ENCODE data around the gene MAX.

MAX gene

DNA sequence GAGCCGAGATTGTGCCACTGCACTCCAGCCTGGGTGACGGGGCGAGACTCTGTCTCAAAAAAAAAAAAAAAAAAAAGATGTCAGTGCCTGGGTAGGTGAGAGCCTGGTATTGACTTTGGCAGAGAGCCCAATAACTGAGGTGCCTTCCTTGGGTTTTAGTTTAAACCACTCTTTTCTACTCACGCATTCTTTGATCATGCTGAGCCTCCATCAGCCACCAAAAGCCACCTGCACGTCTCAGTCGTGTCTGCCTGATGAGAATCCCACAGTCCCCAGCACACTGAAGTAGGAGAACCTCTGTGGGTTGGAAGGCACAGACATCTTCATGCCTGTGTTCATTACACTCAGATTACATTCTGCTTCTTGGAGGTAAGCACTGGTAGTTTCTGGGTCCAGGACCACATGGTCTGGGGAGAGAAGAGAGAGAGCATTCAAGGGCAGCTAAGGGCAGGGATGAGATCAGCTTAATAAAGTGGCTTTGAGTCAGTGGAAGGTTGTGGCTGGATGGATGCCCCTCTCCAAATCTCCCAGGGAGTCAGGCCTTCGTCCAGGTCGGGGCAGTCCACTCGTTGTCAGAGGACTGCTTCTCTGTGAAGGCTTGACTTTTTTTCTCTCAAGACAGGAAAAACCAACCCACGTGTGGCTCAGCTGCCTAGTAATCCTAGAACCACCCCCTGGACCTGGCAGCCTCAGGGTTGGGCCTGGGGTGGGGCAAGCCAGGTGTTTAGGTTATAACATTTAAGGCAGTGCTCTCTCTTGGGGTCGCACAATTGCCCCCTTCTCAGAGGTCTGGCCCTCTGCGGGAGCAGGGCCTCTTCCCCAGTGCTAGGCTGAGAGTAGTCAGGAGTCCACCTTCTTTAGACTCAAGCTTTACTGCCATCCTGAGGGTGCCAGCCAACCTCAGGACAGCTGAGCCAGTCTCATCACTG lies 32.6 kb upstream of the MAX start:
- Histone ChIP-seq H3K9me3 (ENCODE audit: control insufficient read depth in 5 of 5, low read length in 5 of 5) (no peaks in the 10 kb centered on the region), H3K4me1 (ENCODE audit: control insufficient read depth in 5 of 5, insufficient read depth in 5 of 5, low read length in 5 of 5) (no peaks in the 10 kb centered on the region), H3K27ac (ENCODE audit: low read depth, low read length) (no peak overlapping the region), H3K27me3 (ENCODE audit: control insufficient read depth in 5 of 5, insufficient read depth in 4 of 5, low read length in 5 of 5) (no peaks in the 10 kb centered on the region), H3K36me3 (ENCODE audit: control insufficient read depth in 5 of 5, insufficient read depth in 5 of 5, low read length in 5 of 5) (no peaks in the 10 kb centered on the region), H3K9ac (ENCODE audit: low read length in 5 of 5) (no peak overlapping the region), H3K4me3 (ENCODE audit: low read depth in 1 of 5, low read length in 5 of 5) (no peak overlapping the region)

DNA sequence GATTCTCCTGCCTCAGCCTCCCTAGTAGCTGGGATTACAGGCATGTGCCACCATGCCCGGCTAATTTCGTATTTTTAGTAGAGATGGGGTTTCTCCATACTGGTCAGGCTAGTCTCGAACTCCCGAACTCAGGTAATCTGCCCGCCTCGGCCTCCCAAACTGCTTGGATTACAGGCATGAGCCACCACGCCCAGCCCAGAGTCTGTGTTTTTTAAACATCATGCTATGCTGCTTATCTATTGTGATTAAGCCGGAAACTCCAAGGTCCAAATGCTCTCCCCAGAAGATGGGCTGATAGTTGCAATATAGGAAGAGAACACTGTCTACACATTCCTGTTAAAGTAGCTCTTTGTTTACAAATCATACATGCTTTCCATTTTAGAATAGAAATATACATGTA lies 30.5 kb upstream of the MAX start:
- no peak overlapping the region for H3K9ac ChIP-seq (ENCODE audit: low read length in 5 of 5)
- H3K4me3 ChIP-seq (ENCODE audit: low read depth in 1 of 5, low read length in 5 of 5) = no peak overlapping the region
- H3K27ac ChIP-seq (ENCODE audit: low read depth, low read length) = no peak overlapping the region
- H3K9me3 ChIP-seq (ENCODE audit: control insufficient read depth in 5 of 5, low read length in 5 of 5) = no peaks in the 10 kb centered on the region
- no peaks in the 10 kb centered on the region for H3K4me1 ChIP-seq (ENCODE audit: control insufficient read depth in 5 of 5, insufficient read depth in 5 of 5, low read length in 5 of 5)
- no peaks in the 10 kb centered on the region for H3K27me3 ChIP-seq (ENCODE audit: control insufficient read depth in 5 of 5, insufficient read depth in 4 of 5, low read length in 5 of 5)
- H3K36me3 ChIP-seq (ENCODE audit: control insufficient read depth in 5 of 5, insufficient read depth in 5 of 5, low read length in 5 of 5) = no peaks in the 10 kb centered on the region

DNA sequence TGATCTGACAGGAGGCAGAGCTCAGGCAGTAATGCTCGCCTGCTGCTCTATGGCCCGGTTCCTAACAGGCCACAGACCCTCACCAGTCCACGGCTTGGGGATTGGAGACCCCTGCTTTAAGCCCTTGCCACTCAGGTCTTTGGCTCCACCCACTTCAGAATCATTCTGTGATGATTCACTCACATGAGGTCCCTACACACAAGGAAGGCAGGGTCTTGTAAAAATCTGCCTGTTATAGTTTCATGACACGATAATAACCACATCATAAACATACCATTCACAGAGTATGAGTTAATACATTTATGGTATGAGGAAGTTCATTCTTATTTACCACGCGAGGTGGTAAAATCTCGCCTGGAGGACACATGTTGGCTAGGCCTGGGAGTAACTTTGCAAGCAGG lies 29.0 kb upstream of the MAX start:
- Histone ChIP-seq H3K4me1 (ENCODE audit: control insufficient read depth in 5 of 5, insufficient read depth in 5 of 5, low read length in 5 of 5) (no peaks in the 10 kb centered on the region), H3K4me3 (ENCODE audit: low read depth in 1 of 5, low read length in 5 of 5) (no peak overlapping the region), H3K36me3 (ENCODE audit: control insufficient read depth in 5 of 5, insufficient read depth in 5 of 5, low read length in 5 of 5) (no peaks in the 10 kb centered on the region), H3K27me3 (ENCODE audit: control insufficient read depth in 5 of 5, insufficient read depth in 4 of 5, low read length in 5 of 5) (no peaks in the 10 kb centered on the region), H3K9me3 (ENCODE audit: control insufficient read depth in 5 of 5, low read length in 5 of 5) (no peaks in the 10 kb centered on the region), H3K27ac (ENCODE audit: low read depth, low read length) (no peak overlapping the region), H3K9ac (ENCODE audit: low read length in 5 of 5) (no peak overlapping the region)

DNA sequence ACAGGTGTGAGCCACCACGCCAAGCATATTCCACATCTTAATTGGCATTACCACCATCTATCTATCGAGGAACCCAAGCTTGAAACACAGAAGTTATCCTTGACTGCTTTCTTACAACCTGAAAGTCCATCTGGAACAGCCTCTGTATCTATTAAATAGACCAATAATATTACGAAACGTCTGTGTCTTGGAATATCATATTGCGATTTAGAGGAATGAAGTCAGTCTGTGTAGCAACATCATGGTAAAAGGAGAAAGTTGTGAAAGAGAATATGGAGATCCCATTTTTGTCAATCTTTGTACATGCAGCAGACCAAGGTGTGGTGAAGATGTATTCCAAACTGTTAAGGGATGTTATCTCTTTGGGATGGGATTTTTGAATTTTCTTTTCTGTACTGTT lies 25.8 kb upstream of the MAX start:
- H3K9ac ChIP-seq (ENCODE audit: low read length in 5 of 5) = no peak overlapping the region
- no peaks in the 10 kb centered on the region for H3K27me3 ChIP-seq (ENCODE audit: control insufficient read depth in 5 of 5, insufficient read depth in 4 of 5, low read length in 5 of 5)
- H3K9me3 ChIP-seq (ENCODE audit: control insufficient read depth in 5 of 5, low read length in 5 of 5) = no peaks in the 10 kb centered on the region
- no peak overlapping the region for H3K27ac ChIP-seq (ENCODE audit: low read depth, low read length)
- H3K36me3 ChIP-seq (ENCODE audit: control insufficient read depth in 5 of 5, insufficient read depth in 5 of 5, low read length in 5 of 5) = no peaks in the 10 kb centered on the region
- H3K4me1 ChIP-seq (ENCODE audit: control insufficient read depth in 5 of 5, insufficient read depth in 5 of 5, low read length in 5 of 5) = no peaks in the 10 kb centered on the region
- no peak overlapping the region for H3K4me3 ChIP-seq (ENCODE audit: low read depth in 1 of 5, low read length in 5 of 5)

DNA sequence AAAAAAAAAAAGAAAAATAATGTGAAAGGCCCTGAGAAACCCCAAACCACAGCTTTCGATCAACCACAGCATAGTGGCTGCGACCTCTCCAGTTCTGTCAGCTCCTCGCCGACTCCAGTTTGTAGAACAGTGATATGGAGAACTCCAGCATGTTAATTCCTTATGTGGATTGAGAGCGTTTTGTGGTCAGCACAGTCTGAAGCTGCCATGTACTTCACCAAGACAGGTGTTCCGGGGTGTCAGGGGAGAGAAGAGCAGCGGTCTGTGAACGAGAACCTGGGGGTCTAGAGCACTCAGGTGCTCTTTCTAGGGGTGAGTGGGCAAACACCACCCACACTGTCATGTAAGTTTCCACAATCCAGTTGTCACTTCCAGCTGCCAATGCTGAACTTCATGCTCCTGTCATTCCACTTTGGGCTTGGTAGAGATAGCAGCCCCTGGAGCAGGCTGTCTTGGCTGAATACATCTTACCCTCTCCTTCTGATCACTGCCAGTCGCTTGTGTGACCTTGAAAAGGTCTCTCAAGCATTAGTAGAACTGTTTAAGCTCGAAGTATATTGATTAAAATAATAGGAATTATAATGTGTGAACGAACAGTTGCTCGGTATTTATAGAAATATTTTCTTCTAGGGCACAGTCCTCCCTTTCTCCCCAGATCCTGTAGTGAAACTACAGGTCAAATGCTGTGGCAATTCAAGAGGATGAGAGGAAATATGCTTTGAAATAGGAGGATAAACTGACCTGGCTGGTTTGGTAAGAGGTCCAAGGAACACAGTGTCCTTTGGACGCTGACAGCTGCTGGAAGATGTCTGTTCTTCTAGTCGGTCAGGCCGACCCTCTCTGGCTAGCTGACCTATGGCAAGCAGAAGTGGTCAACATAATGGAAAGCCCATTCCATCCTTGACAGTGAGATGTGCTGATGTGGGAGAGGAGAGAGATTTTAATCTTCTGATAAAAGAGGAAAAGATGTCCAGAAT lies 15.7 kb upstream of the MAX start:
- Histone ChIP-seq H3K36me3 (ENCODE audit: control insufficient read depth in 5 of 5, insufficient read depth in 5 of 5, low read length in 5 of 5) (no peaks in the 10 kb centered on the region), H3K27me3 (ENCODE audit: control insufficient read depth in 5 of 5, insufficient read depth in 4 of 5, low read length in 5 of 5) (no peaks in the 10 kb centered on the region), H3K4me1 (ENCODE audit: control insufficient read depth in 5 of 5, insufficient read depth in 5 of 5, low read length in 5 of 5) (no peaks in the 10 kb centered on the region), H3K9ac (ENCODE audit: low read length in 5 of 5) (no peak overlapping the region), H3K9me3 (ENCODE audit: control insufficient read depth in 5 of 5, low read length in 5 of 5) (peaks cover 0 to 2% (median 0%) of the 10 kb centered on the region in 5 donors), H3K27ac (ENCODE audit: low read depth, low read length) (no peak overlapping the region), H3K4me3 (ENCODE audit: low read depth in 1 of 5, low read length in 5 of 5) (no peak overlapping the region)

DNA sequence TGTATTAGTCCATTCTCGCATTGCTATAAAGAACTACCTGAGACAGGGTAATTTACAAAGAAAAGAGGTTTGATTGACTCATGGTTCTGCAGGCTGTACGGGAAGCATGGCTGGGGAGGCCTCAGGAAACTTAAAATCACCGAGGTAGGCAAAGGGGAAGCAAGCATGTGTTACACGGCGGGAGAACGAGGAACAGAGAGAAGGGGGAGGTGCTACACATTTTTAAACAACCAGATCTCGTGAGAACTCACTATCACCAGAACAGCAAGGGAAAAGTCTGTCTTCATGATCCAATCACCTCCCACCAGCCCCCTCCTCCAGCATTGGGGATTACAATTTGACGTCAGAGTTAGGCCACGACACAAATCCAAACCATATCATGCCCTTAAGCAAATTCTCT lies 13.3 kb upstream of the MAX start:
- Histone ChIP-seq H3K27ac (ENCODE audit: low read depth, low read length) (no peak overlapping the region), H3K36me3 (ENCODE audit: control insufficient read depth in 5 of 5, insufficient read depth in 5 of 5, low read length in 5 of 5) (no peaks in the 10 kb centered on the region), H3K4me1 (ENCODE audit: control insufficient read depth in 5 of 5, insufficient read depth in 5 of 5, low read length in 5 of 5) (no peaks in the 10 kb centered on the region), H3K9me3 (ENCODE audit: control insufficient read depth in 5 of 5, low read length in 5 of 5) (no peaks in the 10 kb centered on the region), H3K4me3 (ENCODE audit: low read depth in 1 of 5, low read length in 5 of 5) (no peak overlapping the region), H3K27me3 (ENCODE audit: control insufficient read depth in 5 of 5, insufficient read depth in 4 of 5, low read length in 5 of 5) (no peaks in the 10 kb centered on the region), H3K9ac (ENCODE audit: low read length in 5 of 5) (no peak overlapping the region)

DNA sequence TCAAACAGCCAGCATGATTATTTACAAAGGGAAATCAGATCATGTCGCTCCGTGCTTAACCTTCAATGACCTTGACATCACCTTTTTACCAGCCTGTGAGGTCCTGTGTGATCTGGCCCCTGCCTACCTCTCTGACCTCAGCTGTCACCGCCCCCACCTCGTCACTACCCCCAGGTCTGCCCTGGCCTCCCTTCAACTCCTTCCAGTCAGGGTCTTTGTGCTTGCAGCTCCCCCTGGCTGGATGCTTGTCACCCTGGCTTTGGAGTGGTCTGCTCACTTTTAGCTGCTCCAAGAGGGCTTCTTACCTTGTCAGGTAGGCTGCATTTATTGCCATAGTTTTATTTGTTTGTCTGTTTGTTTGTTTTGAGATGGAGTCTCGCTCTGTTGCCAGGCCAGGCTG lies 8.2 kb upstream of the MAX start:
- Histone ChIP-seq H3K27me3 (ENCODE audit: control insufficient read depth in 5 of 5, insufficient read depth in 4 of 5, low read length in 5 of 5) (no peaks in the 10 kb centered on the region), H3K9me3 (ENCODE audit: control insufficient read depth in 5 of 5, low read length in 5 of 5) (no peaks in the 10 kb centered on the region), H3K9ac (ENCODE audit: low read length in 5 of 5) (no peak overlapping the region), H3K36me3 (ENCODE audit: control insufficient read depth in 5 of 5, insufficient read depth in 5 of 5, low read length in 5 of 5) (no peaks in the 10 kb centered on the region), H3K4me3 (ENCODE audit: low read depth in 1 of 5, low read length in 5 of 5) (no peak overlapping the region), H3K27ac (ENCODE audit: low read depth, low read length) (no peak overlapping the region), H3K4me1 (ENCODE audit: control insufficient read depth in 5 of 5, insufficient read depth in 5 of 5, low read length in 5 of 5) (no peaks in the 10 kb centered on the region)

DNA sequence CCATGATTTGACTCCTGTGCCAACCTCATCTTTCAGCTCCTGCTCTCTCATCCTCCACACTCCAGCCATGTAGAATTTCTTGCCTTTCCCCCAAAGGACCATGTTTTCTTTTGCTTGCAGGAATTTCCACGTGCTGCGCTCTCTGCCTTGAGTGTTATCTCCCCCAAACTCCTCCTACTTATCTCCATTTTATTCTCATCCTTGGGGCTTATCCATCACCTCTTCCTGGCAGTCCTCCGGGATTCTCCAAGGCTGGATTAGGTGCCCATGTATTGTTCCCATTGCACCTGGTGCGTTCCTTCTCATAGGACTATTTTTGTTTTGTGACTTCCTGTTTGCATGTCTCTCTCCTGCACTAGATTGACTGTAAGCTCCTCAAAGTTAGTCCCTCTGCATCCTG lies 7.0 kb upstream of the MAX start:
- Histone ChIP-seq H3K9ac (ENCODE audit: low read length in 5 of 5) (no peak overlapping the region), H3K27ac (ENCODE audit: low read depth, low read length) (no peak overlapping the region), H3K27me3 (ENCODE audit: control insufficient read depth in 5 of 5, insufficient read depth in 4 of 5, low read length in 5 of 5) (no peaks in the 10 kb centered on the region), H3K4me3 (ENCODE audit: low read depth in 1 of 5, low read length in 5 of 5) (no peak overlapping the region), H3K4me1 (ENCODE audit: control insufficient read depth in 5 of 5, insufficient read depth in 5 of 5, low read length in 5 of 5) (no peaks in the 10 kb centered on the region), H3K9me3 (ENCODE audit: control insufficient read depth in 5 of 5, low read length in 5 of 5) (no peaks in the 10 kb centered on the region), H3K36me3 (ENCODE audit: control insufficient read depth in 5 of 5, insufficient read depth in 5 of 5, low read length in 5 of 5) (no peaks in the 10 kb centered on the region)

DNA sequence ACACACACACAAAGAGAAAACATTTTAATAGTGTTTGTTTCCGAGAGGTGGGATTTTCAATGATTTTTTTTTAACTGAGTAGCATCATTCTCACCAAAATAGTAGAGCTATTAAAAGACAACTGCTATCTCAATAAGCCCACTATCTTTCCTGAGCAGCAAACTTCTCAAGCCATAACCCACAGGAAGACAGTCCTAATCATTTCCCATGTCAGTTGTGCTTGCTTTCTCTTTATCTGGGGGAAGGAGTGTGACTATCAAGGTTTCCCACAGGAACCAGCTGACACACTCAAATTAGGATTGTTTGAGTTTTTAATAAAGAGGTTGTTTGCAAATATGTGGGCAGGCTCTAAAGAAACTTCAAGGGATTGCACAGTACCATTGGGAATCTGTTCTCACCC lies 4.9 kb upstream of the MAX start:
- Histone ChIP-seq H3K9ac (ENCODE audit: low read length in 5 of 5) (no peak overlapping the region), H3K36me3 (ENCODE audit: control insufficient read depth in 5 of 5, insufficient read depth in 5 of 5, low read length in 5 of 5) (no peaks in the 10 kb centered on the region), H3K4me1 (ENCODE audit: control insufficient read depth in 5 of 5, insufficient read depth in 5 of 5, low read length in 5 of 5) (peaks cover 5 to 10% (median 6%) of the 10 kb centered on the region in 5 donors), H3K9me3 (ENCODE audit: control insufficient read depth in 5 of 5, low read length in 5 of 5) (no peaks in the 10 kb centered on the region), H3K27me3 (ENCODE audit: control insufficient read depth in 5 of 5, insufficient read depth in 4 of 5, low read length in 5 of 5) (no peaks in the 10 kb centered on the region), H3K4me3 (ENCODE audit: low read depth in 1 of 5, low read length in 5 of 5) (no peak overlapping the region), H3K27ac (ENCODE audit: low read depth, low read length) (no peak overlapping the region)

DNA sequence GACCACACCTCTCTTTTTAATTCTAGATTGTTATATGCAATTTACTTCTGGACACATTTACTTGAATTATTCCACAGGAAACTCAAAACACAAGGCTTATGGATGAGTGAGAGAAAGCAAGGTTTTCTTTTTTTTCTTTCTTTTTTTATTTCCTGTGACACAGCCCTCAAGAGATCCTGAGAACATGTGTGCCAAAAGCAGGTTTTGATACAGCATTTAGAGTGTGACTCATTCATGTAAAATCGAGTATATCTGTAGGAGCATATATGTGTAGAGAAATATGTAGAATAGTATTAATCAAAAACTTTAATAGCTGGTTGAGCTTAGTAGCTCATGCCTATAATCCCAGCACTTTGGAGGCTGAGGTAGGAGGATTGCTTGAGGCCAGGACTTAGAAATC lies 4.4 kb upstream of the MAX start:
- Histone ChIP-seq H3K4me3 (ENCODE audit: low read depth in 1 of 5, low read length in 5 of 5) (no peak overlapping the region), H3K4me1 (ENCODE audit: control insufficient read depth in 5 of 5, insufficient read depth in 5 of 5, low read length in 5 of 5) (peaks cover 5 to 12% (median 6%) of the 10 kb centered on the region in 5 donors), H3K36me3 (ENCODE audit: control insufficient read depth in 5 of 5, insufficient read depth in 5 of 5, low read length in 5 of 5) (no peaks in the 10 kb centered on the region), H3K27ac (ENCODE audit: low read depth, low read length) (no peak overlapping the region), H3K27me3 (ENCODE audit: control insufficient read depth in 5 of 5, insufficient read depth in 4 of 5, low read length in 5 of 5) (no peaks in the 10 kb centered on the region), H3K9me3 (ENCODE audit: control insufficient read depth in 5 of 5, low read length in 5 of 5) (no peaks in the 10 kb centered on the region), H3K9ac (ENCODE audit: low read length in 5 of 5) (no peak overlapping the region)

All from subcutaneous abdominal adipose tissue (tissue), 5 donors.